Thoracic aorta (tissue), 2 donors: ENCODE results near the gene CROCC. TPM values are rescaled to one million over a fixed set of nuclear protein-coding genes. Genes with fewer than 3 reads are reported as not detected.

Experiments used
- ATAC-seq: fragments of 150-250 bp; one replicate; pipeline ENCODE4 v1.8.0; 2017; ENCODE audit warnings: low read depth; ENCODE audit not compliant: insufficient number of reproducible peaks, low FRiP score
- DNase-seq: peaks from one replicate; pipeline ENCODE4 v3.0.0-alpha.2; 2020; ENCODE audit warnings: low spot score
- H3K27ac ChIP-seq, 2 donors: fragments of 200-600 bp; sonication (generic); 1 replicate in 1 of 2; 2 replicates in 1 of 2; pipeline ENCODE4 v1.5.1; 2016; ENCODE audit warnings: mild to moderate bottlenecking in 2 of 2, moderate library complexity in 2 of 2
- H3K27me3 ChIP-seq: fragments of 200-600 bp; sonication (generic); replicated peaks from 2 replicates; pipeline ENCODE4 v1.6.0; 2016; ENCODE audit warnings: mild to moderate bottlenecking; ENCODE audit not compliant: insufficient read depth
- H3K36me3 ChIP-seq: fragments of 200-600 bp; sonication (generic); one replicate; pipeline ENCODE4 v1.5.1; 2016
- H3K4me1 ChIP-seq, 2 donors: fragments of 200-600 bp; sonication (generic); 1 replicate in 1 of 2; 2 replicates in 1 of 2; pipeline versions ENCODE4 v1.5.1 to v1.6.0; 2016; ENCODE audit warnings: low read depth in 2 of 2, mild to moderate bottlenecking in 1 of 2; ENCODE audit not compliant: control insufficient read depth in 1 of 2
- H3K4me3 ChIP-seq: fragments of 200-600 bp; sonication (generic); 2 replicates; pipeline ENCODE4 v1.5.1; 2016; ENCODE audit warnings: mild to moderate bottlenecking
- H3K9me3 ChIP-seq: fragments of 200-600 bp; sonication (generic); 2 replicates; pipeline ENCODE4 v1.5.1; 2016
- CTCF ChIP-seq: fragments of 200-600 bp; sonication (generic); IDR thresholded peaks from one replicate; pipeline ENCODE4 v1.5.1; 2019; ENCODE audit warnings: antibody characterized with exemption
- total RNA-seq, 2 donors: library from RNA; depleted of rRNA; stranded (reverse); fragments of >200 nt; gene quantifications; one replicate each; pipeline versions ENCODE4 v1.1.0 to v1.2.3, GENCODE V29; 2016

The CROCC gene
- total RNA-seq, 2 donors from 2014 or later = 49.7 to 56.2 TPM

GRCh38 chr1:16967095-16967575 lies 45.4 kb downstream of the CROCC start:
- TF ChIP-seq CTCF = no peak
- Histone ChIP-seq H3K36me3 (peaks cover 16% of the 10 kb centered on the region), H3K27me3 (no peaks in the 10 kb centered on the region), H3K9me3 (no peaks in the 10 kb centered on the region), H3K4me3 (no peak overlapping the region), H3K4me1 (peaks cover 13 to 45% of the 10 kb centered on the region in 2 donors), H3K27ac (peak overlapping the region; percentile 54 to 58)
- DNase-seq = no peak
- ATAC-seq = peak; percentile 44

GRCh38 chr1:16967962-16968361 lies 46.2 kb downstream of the CROCC start:
- H3K4me3 ChIP-seq = no peak overlapping the region
- H3K36me3 ChIP-seq = peaks cover 16% of the 10 kb centered on the region
- peak overlapping the region; percentile 54 to 58 for H3K27ac ChIP-seq
- H3K4me1 ChIP-seq = peaks cover 13 to 48% of the 10 kb centered on the region in 2 donors
- ATAC-seq (no peak), DNase-seq (no peak)
- H3K9me3 ChIP-seq = no peaks in the 10 kb centered on the region
- no peak for TF ChIP-seq CTCF
- no peaks in the 10 kb centered on the region for H3K27me3 ChIP-seq

- peaks cover 16% of the 10 kb centered on the region for H3K36me3 ChIP-seq
Measured at GRCh38 chr1:16968372-16968771, 46.6 kb downstream of the CROCC start.

GRCh38 chr1:16969057-16969611 lies 47.4 kb downstream of the CROCC start:
- Histone ChIP-seq H3K27ac (no peak overlapping the region), H3K36me3 (peaks cover 16% of the 10 kb centered on the region), H3K27me3 (no peaks in the 10 kb centered on the region), H3K4me3 (no peak overlapping the region), H3K9me3 (no peaks in the 10 kb centered on the region), H3K4me1 (peaks cover 10 to 38% of the 10 kb centered on the region in 2 donors)
- no peak for DNase-seq
- TF ChIP-seq CTCF = no peak
- no peak for ATAC-seq

More at GRCh38 chr1:16968372-16968771, 46.6 kb downstream of the CROCC start:
- no peaks in the 10 kb centered on the region for H3K27me3 ChIP-seq
- no peak overlapping the region for H3K27ac ChIP-seq
- DNase-seq = no peak
- TF ChIP-seq CTCF = no peak
- no peak for ATAC-seq
- H3K4me3 ChIP-seq = no peak overlapping the region
- H3K4me1 ChIP-seq = peaks cover 13 to 44% of the 10 kb centered on the region in 2 donors
- H3K9me3 ChIP-seq = no peaks in the 10 kb centered on the region

GRCh38 chr1:16969651-16970050 lies 47.9 kb downstream of the CROCC start:
- DNase-seq (no peak), ATAC-seq (no peak)
- peaks cover 10 to 34% of the 10 kb centered on the region in 2 donors for H3K4me1 ChIP-seq
- no peak overlapping the region for H3K4me3 ChIP-seq
- H3K27ac ChIP-seq = no peak overlapping the region
- peaks cover 16% of the 10 kb centered on the region for H3K36me3 ChIP-seq
- no peaks in the 10 kb centered on the region for H3K9me3 ChIP-seq
- TF ChIP-seq CTCF = no peak
- no peaks in the 10 kb centered on the region for H3K27me3 ChIP-seq
